Activated naive CD4-positive, alpha-beta T cell treated with anti-CD3 and anti-CD28 coated beads, Interleukin-2, amount 50 U/mL, for 72 hours (primary cell): ENCODE results near the gene STAB2. TPM values are rescaled to one million over a fixed set of nuclear protein-coding genes. Genes with fewer than 3 reads are reported as not detected.

Experiments used
- ATAC-seq, 2 donors: fragments of 150-1000 bp; cut with Tn5 transposase; 2 replicates each; pipeline ENCODE4 v1.10.0; 2021; ENCODE audit warnings: mild to moderate bottlenecking in 2 of 2, moderate library complexity in 2 of 2
- DNase-seq, 2 donors: peaks; one replicate each; pipeline ENCODE4 v3.0.0; 2021 to 2022; ENCODE audit warnings: low spot score in 2 of 2
- H3K27ac Mint-ChIP-seq, 2 donors: one replicate each; pipeline ENCODE4 v1.8.0; 2022; ENCODE audit warnings: mild to moderate bottlenecking in 2 of 2, mixed read lengths in 2 of 2
- H3K36me3 Mint-ChIP-seq, 2 donors: one replicate each; pipeline ENCODE4 v1.8.0; 2022; ENCODE audit warnings: mixed read lengths in 2 of 2
- H3K9me3 Mint-ChIP-seq, 2 donors: one replicate each; pipeline ENCODE4 v1.8.0; 2022; ENCODE audit warnings: mixed read lengths in 2 of 2
- total RNA-seq, 2 donors: library from RNA; stranded (reverse); gene quantifications; one replicate each; pipeline ENCODE4 v1.2.3, GENCODE V29; 2022

The STAB2 gene
- not detected for total RNA-seq

- no peak within 1 kb of the TSS for H3K27ac Mint-ChIP-seq
- H3K36me3 Mint-ChIP-seq, result no peaks in the 10 kb centered on the region
- no peaks in the 10 kb centered on the region for H3K9me3 Mint-ChIP-seq
- DNase-seq (no peak), ATAC-seq (no peak)
Measured at GRCh38 chr12:103586791-103587370, at the start of gene STAB2. TSS of gene STAB2 (plus strand) at chr12:103587273. CDS start at chr12:103587477, 204 bp downstream.

- H3K9me3 Mint-ChIP-seq, result no peaks in the 10 kb centered on the region
- no peak overlapping the region for H3K27ac Mint-ChIP-seq
- H3K36me3 Mint-ChIP-seq, result no peaks in the 10 kb centered on the region
- ATAC-seq (peak; percentile 66 to 68), DNase-seq (peak in 1 of 2 donors; percentile 8)
Measured at GRCh38 chr12:103538397-103538796, 48.7 kb upstream of the STAB2 start.

- ATAC-seq, result peak in 1 of 2 donors; percentile 87
- H3K36me3 Mint-ChIP-seq, result no peaks in the 10 kb centered on the region
- DNase-seq, result no peak
- H3K9me3 Mint-ChIP-seq, result no peaks in the 10 kb centered on the region
- peak overlapping the region in 1 of 2 donors; percentile 50 for H3K27ac Mint-ChIP-seq
Measured at GRCh38 chr12:103540319-103540718, 46.8 kb upstream of the STAB2 start.

GRCh38 chr12:103542078-103542477 is 45.0 kb upstream of the STAB2 start:
- ATAC-seq (no peak), DNase-seq (no peak)
- Mint-ChIP-seq H3K27ac (no peak overlapping the region), H3K36me3 (no peaks in the 10 kb centered on the region), H3K9me3 (no peaks in the 10 kb centered on the region)

GRCh38 chr12:103546959-103547358 is 40.1 kb upstream of the STAB2 start:
- DNase-seq (no peak), ATAC-seq (no peak)
- Mint-ChIP-seq H3K9me3 (no peaks in the 10 kb centered on the region), H3K27ac (no peak overlapping the region), H3K36me3 (no peaks in the 10 kb centered on the region)

GRCh38 chr12:103547376-103547775 is 39.7 kb upstream of the STAB2 start:
- ATAC-seq, result no peak
- H3K27ac Mint-ChIP-seq, result no peak overlapping the region
- no peaks in the 10 kb centered on the region for H3K36me3 Mint-ChIP-seq
- no peaks in the 10 kb centered on the region for H3K9me3 Mint-ChIP-seq
- DNase-seq, result no peak

GRCh38 chr12:103547929-103548328 is 39.1 kb upstream of the STAB2 start:
- Mint-ChIP-seq H3K27ac (no peak overlapping the region), H3K36me3 (no peaks in the 10 kb centered on the region), H3K9me3 (no peaks in the 10 kb centered on the region)
- DNase-seq (no peak), ATAC-seq (no peak)

GRCh38 chr12:103548622-103549601 is 38.2 kb upstream of the STAB2 start:
- DNase-seq, result peak; percentile 64 to 77
- Mint-ChIP-seq H3K9me3 (no peaks in the 10 kb centered on the region), H3K36me3 (no peaks in the 10 kb centered on the region), H3K27ac (peak overlapping the region in 1 of 2 donors; percentile 59)
- ATAC-seq, result peak; percentile 84 to 89

- Mint-ChIP-seq H3K36me3 (no peaks in the 10 kb centered on the region), H3K27ac (no peak overlapping the region)
- ATAC-seq, result no peak
Measured at GRCh38 chr12:103556890-103557627, 30.0 kb upstream of the STAB2 start.

GRCh38 chr12:103557628-103558010 is 29.5 kb upstream of the STAB2 start:
- DNase-seq, result no peak
- no peak for ATAC-seq
- Mint-ChIP-seq H3K27ac (no peak overlapping the region), H3K36me3 (no peaks in the 10 kb centered on the region), H3K9me3 (peaks cover 0 to under 1% of the 10 kb centered on the region in 2 donors)

More at GRCh38 chr12:103556890-103557627, 30.0 kb upstream of the STAB2 start:
- DNase-seq, result no peak
- H3K9me3 Mint-ChIP-seq, result no peaks in the 10 kb centered on the region

GRCh38 chr12:103558879-103559278 is 28.2 kb upstream of the STAB2 start:
- no peak for DNase-seq
- ATAC-seq, result no peak
- Mint-ChIP-seq H3K9me3 (peaks cover 4% of the 10 kb centered on the region in 2 donors), H3K36me3 (peaks cover 0 to 8% of the 10 kb centered on the region in 2 donors), H3K27ac (no peak overlapping the region)

GRCh38 chr12:103560604-103561101 is 26.4 kb upstream of the STAB2 start:
- peaks cover 13 to 14% of the 10 kb centered on the region in 2 donors for H3K9me3 Mint-ChIP-seq
- peaks cover 5 to 8% of the 10 kb centered on the region in 2 donors for H3K36me3 Mint-ChIP-seq
- H3K27ac Mint-ChIP-seq, result no peak overlapping the region
- DNase-seq (no peak), ATAC-seq (peak; percentile 62 to 71)

GRCh38 chr12:103561174-103561573 is 25.9 kb upstream of the STAB2 start:
- DNase-seq, result no peak
- Mint-ChIP-seq H3K9me3 (peaks cover 16 to 17% of the 10 kb centered on the region in 2 donors), H3K27ac (no peak overlapping the region), H3K36me3 (peaks cover 7 to 8% of the 10 kb centered on the region in 2 donors)
- ATAC-seq, result no peak

GRCh38 chr12:103566398-103566797 is 20.7 kb upstream of the STAB2 start:
- H3K27ac Mint-ChIP-seq, result no peak overlapping the region
- DNase-seq (no peak), ATAC-seq (no peak)
- peaks cover 7 to 21% of the 10 kb centered on the region in 2 donors for H3K36me3 Mint-ChIP-seq
- H3K9me3 Mint-ChIP-seq, result peaks cover 19 to 28% of the 10 kb centered on the region in 2 donors

GRCh38 chr12:103569278-103569677 is 17.8 kb upstream of the STAB2 start:
- H3K9me3 Mint-ChIP-seq, result peaks cover 15 to 24% of the 10 kb centered on the region in 2 donors
- ATAC-seq (no peak), DNase-seq (no peak)
- H3K36me3 Mint-ChIP-seq, result peaks cover 7 to 13% of the 10 kb centered on the region in 2 donors
- H3K27ac Mint-ChIP-seq, result no peak overlapping the region

- no peak overlapping the region for H3K27ac Mint-ChIP-seq
- ATAC-seq, result no peak
- no peak for DNase-seq
- peaks cover 0 to 13% of the 10 kb centered on the region in 2 donors for H3K36me3 Mint-ChIP-seq
- H3K9me3 Mint-ChIP-seq, result peaks cover 3 to 11% of the 10 kb centered on the region in 2 donors
Measured at GRCh38 chr12:103571286-103571685, 15.8 kb upstream of the STAB2 start.
